Ecto neural progenitor cell (in vitro differentiated cells): ENCODE data around the gene PTRH1.

Source experiments
- DNase-seq: peaks from one replicate; pipeline ENCODE4 v3.0.0-alpha.2; 2018; ENCODE audit warnings: low spot score

Gene PTRH1

GRCh38 chr9:127720031-127720864 is 4.8 kb upstream of the PTRH1 start:
- DNase-seq = no peak

GRCh38 chr9:127717766-127718165 is 2.3 kb upstream of the PTRH1 start:
- DNase-seq = no peak

DNA sequence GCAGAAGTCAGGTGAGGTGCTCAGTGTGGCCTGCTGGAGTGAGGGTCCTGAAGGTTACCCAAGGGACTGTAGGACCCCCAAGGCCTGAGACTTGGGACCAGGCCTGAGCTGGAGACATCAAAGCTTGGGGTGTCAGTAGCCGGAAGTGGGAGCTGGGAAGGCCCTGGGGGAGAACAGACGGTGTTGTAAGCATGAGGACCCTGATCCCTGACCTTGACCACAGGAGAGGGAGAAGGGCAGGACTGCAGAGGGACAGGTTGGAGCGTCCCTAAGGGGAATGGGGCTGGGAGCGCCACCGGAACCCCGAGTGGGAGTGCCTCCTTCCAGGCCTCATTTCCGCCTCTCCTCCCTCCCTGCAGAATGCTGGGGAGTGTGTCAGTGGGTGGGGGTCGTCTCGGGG is 949 bp upstream of the PTRH1 start:
- DNase-seq = no peak

DNA sequence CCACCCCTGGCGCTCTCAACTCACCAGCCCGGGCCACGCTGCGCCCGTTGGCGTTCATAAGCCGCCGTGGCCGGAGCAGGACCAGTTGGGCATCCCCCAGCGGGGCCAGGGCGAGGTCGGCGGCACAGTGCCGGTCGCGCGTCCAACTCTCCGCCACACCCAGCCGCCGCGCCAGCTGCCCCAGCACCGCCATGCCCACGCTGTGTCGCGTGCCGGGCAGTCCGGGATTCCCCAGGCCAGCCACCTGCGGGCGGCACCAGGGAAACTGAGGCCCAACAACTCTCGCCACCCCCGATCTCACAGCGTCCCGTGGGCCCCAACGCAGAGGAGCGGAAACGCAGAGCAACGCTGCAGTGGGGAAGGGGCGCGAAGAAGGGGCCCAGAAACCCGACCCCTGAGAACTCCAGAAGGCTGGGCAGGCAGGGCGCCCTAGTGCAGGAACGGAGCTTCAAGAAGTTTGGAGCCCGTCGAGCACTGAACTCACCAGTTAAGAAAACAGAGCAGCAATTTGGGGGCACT is 453 bp downstream of the PTRH1 start:
- DNase-seq = no peak

DNA sequence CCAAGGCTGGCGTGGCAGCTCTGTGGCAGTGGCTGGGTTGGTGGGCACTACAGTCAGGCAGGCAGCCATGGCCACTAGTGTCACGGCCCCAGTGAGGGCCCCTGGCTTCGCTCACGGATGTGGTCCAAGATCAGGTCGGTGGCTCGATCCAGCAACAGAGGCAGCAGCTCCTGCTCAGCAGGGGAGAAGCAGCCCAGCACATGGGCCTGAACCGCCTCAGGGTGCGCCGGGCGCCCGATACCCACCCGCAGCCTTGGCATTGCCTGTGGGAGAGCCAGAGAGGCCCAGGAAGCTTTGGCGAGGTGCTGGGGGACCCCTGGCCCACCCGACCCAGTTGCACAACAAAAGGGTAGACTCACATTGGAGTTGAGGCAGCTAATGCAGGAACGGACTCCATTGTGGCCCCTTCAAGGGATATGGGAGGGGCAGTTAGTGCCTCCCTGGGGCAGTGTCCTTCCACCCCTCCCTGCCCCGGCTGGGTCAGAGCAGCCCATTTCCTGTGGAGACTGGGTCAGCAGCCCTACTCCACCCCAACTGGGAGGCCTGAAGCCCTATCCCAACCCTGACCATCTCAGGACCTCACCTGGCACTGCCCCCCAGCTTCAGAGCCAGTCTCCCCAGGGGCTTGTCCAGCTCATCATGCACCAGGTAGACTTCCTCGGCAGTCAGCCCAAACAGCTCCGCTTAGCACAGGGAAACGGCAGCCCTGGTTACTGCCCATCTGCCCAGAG is 1.3 kb downstream of the PTRH1 start:
- no peak for DNase-seq

- no peak for DNase-seq
Measured at GRCh38 chr9:127712867-127713266, 2.6 kb downstream of the PTRH1 start.

GRCh38 chr9:127712371-127712770 is 3.1 kb downstream of the PTRH1 start:
- no peak for DNase-seq

- DNase-seq = no peak
Measured at GRCh38 chr9:127711831-127712274, 3.6 kb downstream of the PTRH1 start.

DNA sequence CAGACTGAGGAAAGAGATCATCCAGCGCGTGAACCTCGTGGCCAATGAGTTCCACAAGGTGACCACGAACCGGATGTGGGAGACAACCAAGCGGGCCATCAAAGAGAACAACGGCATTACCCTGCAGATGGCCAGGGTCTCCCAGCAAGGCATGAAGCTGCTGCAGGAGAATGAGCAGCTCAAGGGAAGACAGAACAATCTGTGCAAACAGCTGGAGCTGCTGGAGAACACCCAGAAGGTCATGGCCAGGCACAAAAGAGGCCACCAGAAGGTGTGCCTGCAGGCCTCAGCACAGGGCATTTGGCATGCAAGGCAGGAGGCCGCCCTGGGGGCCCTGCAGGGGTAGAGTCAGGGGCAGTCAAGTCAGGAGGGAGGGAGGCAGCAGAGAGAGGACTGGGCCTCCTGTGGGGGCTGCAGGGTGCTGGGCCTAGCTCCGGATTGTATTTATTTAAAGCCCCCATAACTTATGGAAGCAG is 4.2 kb downstream of the PTRH1 start:
- no peak for DNase-seq

DNA sequence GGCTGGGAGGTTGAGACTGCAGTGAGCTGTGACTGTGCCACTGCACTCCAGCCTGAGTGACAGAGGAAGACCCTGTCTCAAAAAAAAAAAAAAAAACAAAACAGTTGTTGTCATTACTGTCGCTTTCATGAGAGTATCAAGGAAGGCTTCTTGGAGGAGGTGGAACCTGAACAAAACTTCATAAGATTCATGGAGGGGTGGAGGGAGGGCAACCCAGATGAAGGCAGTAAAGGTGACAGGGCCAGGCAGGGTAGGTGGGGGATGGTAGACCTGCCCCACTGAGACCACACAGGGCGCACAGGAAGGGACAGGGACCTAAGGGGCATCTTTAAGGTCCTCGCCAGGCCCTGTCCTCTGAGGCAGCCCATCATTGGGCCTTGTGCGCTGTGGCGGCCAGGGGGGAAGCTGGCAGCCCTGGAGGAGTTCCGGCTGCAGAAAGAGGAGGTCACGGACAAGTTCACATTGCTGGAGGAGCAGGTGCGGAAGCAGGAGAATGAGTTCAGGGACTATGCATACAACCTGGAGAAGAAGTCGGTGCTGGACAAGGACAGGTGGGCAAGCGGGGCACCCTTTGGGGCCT is 5.2 kb downstream of the PTRH1 start:
- no peak for DNase-seq

GRCh38 chr9:127708952-127709587 is 6.4 kb downstream of the PTRH1 start:
- DNase-seq = no peak

DNA sequence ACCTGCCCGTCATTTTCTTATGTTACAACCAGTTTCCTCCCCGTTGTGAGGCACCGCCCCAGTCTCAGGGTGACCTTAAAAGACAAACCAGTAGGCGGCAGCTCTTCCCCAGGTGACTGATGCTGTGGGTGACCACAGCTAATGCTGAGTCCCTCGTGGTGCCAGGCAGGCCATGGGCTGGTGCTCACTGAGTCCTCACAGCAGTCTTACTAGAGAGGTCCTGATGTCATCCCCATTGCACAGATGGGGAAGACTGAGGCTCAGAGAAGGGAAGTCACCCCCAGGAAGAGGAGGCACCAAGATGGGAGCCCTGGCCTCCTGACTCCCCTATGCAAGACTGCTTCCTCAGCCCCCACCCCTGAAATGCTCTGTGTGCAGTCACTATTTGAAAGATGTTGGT is 7.7 kb downstream of the PTRH1 start:
- no peak for DNase-seq

DNA sequence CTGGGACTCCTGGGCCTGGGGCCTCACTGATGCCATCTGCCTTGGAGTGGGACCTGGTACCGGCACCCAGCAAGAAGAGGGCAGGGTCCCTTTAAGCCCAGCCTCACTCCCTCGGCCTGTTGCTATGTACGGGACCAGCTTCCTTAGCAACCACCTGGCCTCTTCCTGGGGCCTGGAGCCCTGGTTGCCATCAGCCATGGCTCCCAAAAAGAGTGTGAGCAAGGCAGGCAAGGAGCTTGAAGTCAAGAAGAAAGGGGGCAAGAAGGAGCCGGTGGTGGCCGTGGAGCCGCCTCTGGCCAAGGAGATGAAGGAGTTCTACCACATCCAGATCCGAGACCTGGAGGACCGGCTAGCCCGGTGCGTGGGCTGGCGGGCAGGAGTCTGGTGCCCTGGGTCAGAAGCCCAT is 8.6 kb downstream of the PTRH1 start, which contains the start of gene CFAP157:
CFAP157 (plus strand) TSS at position 153 of the 406 bp plus-strand sequence; CDS start at position 197, 44 bp downstream.
- DNase-seq = no peak

GRCh38 chr9:127705577-127706379 is 9.7 kb downstream of the PTRH1 start:
- no peak for DNase-seq

DNA sequence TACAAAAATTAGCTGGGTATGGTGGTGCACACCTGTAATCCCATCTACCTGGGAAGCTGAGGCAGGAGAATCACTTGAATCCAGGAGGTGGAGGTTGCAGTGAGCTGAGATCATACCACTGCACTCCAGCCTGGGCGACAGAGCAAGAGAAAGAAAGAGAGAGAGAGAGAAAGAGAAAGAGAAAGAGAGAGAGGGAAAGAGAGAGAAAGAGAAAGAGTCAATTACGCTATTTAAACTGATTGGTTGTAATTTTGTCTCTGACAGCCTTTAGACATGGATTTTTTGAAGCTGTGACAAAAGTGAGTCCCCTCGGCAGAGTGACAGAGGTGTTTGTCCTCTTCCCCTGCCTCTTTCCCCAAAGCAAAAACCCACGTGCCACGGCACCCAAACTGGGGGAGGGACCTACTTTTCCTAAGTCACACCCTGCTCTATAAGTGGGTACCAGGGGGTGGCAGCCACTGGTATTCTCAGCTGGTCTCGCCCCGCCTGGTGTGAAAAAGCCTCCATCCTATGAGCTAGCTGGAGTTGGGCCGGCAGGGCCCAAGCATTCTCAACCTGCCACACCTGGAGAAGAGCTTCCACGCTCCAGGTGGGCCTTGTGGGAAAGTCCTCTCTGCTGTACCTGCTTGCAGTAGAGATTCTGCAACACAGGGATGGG is 12.0 kb downstream of the PTRH1 start:
- DNase-seq = no peak

- no peak for DNase-seq
Measured at GRCh38 chr9:127700594-127701255, 14.7 kb downstream of the PTRH1 start.

DNA sequence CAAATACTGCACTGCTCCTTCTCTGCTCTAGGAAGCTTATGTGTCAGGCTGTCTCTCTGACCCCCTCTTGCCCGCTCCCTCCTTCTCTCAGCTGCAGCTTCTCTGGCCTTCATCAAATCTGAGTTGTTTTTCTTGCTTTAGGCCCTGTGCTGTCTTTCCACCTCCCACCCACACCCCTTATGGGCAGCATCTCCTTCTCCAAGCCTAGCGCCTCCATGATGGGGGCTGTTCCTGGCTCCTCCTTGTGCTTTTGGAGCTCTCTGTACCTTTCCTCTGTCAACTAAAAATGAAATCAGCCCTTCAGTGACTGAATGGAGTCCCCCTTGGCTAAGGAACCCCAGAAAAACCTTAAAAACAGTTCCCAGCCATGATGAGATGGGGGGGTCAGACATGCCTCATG is 15.3 kb downstream of the PTRH1 start:
- no peak for DNase-seq

DNA sequence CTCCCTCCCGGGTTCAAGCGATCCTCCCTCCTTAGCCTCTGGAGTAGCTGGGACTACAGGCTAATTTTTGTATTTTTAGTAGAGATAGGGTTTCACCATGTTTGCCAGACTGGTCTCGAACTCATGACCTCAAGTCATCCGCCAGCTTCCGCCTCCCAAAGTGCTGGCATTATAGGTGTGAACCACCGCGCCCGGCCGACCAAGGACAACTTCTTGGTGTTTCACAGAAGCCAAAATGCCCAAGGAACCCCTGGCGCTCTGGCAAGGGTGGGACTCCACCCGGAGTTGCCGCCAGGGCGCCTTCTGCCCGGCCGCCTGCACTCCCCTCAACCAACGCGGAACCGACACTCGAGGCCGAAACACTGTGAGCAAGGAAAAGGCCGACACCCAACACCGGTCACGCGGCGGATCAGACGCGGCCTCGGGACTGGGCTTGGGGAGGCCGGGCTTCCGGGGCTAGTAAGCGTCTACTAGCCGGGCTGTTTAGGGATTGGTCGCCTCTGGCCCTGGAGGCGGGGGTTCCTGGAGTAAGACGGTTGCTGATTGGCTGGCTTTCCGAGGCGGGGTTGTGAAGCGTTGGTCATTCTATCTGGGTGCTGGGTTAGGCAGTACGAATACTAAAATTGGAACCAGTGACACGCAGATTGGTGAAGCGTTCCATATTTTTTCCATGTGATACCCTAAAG is 16.3 kb downstream of the PTRH1 start:
- peak; percentile 96 for DNase-seq

DNA sequence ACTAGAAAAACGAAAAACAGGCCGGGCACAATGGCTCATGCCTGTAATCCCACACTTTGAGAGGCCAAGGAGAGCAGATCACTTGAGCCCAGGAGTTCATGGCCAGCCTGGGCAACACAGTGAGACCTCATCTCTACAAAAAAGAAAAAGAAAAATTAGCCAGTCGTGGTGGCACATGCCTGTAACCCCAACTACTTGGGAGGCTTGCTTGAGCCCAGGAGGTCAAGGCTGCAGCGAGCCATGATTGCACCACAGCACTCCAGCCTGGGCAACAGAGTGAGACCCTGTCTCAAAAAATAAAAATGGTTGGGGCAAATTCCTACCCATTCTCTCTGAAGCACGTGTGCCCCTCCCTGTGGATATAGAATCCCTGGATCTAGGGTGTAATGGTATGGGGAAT is 17.1 kb downstream of the PTRH1 start:
- no peak for DNase-seq
